ENCODE data around the gene DENND2A. TPM values are rescaled to one million over a fixed set of nuclear protein-coding genes. Genes with fewer than 3 reads are reported as not detected.

The DENND2A gene
- total and polyA plus RNA-seq, 10 of the 15 experiments (the other 5 are each of a cell fraction or from before 2014, with no cell fraction given): 0.01 TPM; not detected in 9

DNA sequence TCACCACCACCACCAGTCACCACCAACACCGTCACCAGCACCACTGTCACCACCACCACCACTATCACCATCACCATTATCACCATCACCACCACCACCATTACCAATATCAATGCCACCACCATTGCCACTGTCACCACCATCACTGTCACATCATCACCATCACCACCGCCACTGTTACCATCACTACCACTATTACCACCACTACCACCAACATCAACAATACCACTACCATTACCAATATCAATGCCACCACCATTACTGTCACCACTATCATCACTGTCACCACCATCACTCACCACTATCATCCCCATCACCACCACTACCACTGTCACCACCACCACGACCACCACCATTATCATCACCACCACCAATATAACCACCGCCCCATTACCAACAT lies 14.0 kb upstream of the DENND2A start:
- FAIRE-seq (no peak), ATAC-seq (no peak), DNase-seq (ENCODE audit: low read depth, low spot score) (no peak)
- SMC1A ChIA-PET (ENCODE audit: uncharacterized antibody, unreplicated experiment): interaction anchor here (2.2 kb wide), 1 partner anchor 177 kb away, joined by 16 read pairs; no protein-coding TSS in a partner anchor
- Histone ChIP-seq H2AFZ (ENCODE audit: control insufficient read depth, low read depth, low read length) (no peak overlapping the region), H3K4me2 (ENCODE audit: control insufficient read depth, insufficient read depth) (no peak overlapping the region), H3K36me3 (ENCODE audit: control insufficient read depth in 2 of 2, insufficient read depth in 2 of 2, low read length in 1 of 2) (no peaks in the 10 kb centered on the region), H3K27me3 (replicated peaks in 1 of 2; ENCODE audit: control insufficient read depth in 2 of 2, insufficient read depth in 2 of 2, low read length in 1 of 2) (no peaks in the 10 kb centered on the region), H4K20me1 (ENCODE audit: control insufficient read depth, insufficient read depth) (no peaks in the 10 kb centered on the region), H3K9ac (ENCODE audit: control insufficient read depth, insufficient read depth, low read length) (no peak overlapping the region), H3K79me2 (ENCODE audit: control insufficient read depth, insufficient read depth, low read length) (no peaks in the 10 kb centered on the region), H3K4me1 (ENCODE audit: control insufficient read depth, insufficient read depth, low read length) (peaks cover 12% of the 10 kb centered on the region), H3K4me3 (no peak overlapping the region), H3K9me3 (replicated peaks; ENCODE audit: control insufficient read depth, insufficient read depth, low read length) (no peaks in the 10 kb centered on the region), H3K27ac (ENCODE audit: control insufficient read depth, insufficient read depth) (no peak overlapping the region)
- WGBS (ENCODE audit: insufficient coverage, insufficient replicate concordance, low lambda C conversion rate, missing lambda C conversion rate): 69% methylated on average over 4 of the region's 4 CpGs
- CTCF ChIA-PET: interaction anchor here (1.1 to 2.8 kb wide), 2 partner anchors 21 to 355 kb away, joined by 4 to 21 read pairs; no protein-coding TSS in a partner anchor
- RAD21 ChIA-PET (ENCODE audit: unreplicated experiment): no interaction called here
- in situ Hi-C loops (cut with MboI) (loop anchor here (5.0 kb wide), 1 partner anchor 137 kb away; no protein-coding TSS in a partner anchor), intact Hi-C loops (cut with micrococcal nuclease; ENCODE audit: unreplicated experiment) (loop anchor here (5.0 kb wide), 1 partner anchor 358 kb away; the partner anchor contains the start of gene MRPS33)
- BruUV-seq (replicated peaks): no TSS peak
- POLR2A ChIA-PET: no interaction called here
- TF ChIP-seq RAD21 (IDR thresholded peaks at IDR 0.05; ENCODE audit: insufficient read depth, low read depth, low read length) (no peak), ZSCAN29 (IDR thresholded peaks at IDR 0.05) (no peak), DPF2 (IDR thresholded peaks at IDR 0.05) (no peak)
- TF ChIP-seq, protein P1, sequence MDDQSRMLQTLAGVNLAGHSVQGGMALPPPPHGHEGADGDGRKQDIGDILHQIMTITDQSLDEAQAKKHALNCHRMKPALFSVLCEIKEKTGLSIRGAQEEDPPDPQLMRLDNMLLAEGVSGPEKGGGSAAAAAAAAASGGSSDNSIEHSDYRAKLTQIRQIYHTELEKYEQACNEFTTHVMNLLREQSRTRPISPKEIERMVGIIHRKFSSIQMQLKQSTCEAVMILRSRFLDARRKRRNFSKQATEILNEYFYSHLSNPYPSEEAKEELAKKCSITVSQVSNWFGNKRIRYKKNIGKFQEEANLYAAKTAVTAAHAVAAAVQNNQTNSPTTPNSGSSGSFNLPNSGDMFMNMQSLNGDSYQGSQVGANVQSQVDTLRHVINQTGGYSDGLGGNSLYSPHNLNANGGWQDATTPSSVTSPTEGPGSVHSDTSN (IDR thresholded peaks at IDR 0.05; ENCODE audit: insufficient replicate concordance, low read depth, low read length): no peak
- TF ChIP-seq, protein P2, sequence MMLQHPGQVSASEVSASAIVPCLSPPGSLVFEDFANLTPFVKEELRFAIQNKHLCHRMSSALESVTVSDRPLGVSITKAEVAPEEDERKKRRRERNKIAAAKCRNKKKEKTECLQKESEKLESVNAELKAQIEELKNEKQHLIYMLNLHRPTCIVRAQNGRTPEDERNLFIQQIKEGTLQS (IDR thresholded peaks at IDR 0.05; ENCODE audit: borderline replicate concordance, extremely low read depth, low read depth, low read length): no peak
- TF ChIP-seq, protein P3, sequence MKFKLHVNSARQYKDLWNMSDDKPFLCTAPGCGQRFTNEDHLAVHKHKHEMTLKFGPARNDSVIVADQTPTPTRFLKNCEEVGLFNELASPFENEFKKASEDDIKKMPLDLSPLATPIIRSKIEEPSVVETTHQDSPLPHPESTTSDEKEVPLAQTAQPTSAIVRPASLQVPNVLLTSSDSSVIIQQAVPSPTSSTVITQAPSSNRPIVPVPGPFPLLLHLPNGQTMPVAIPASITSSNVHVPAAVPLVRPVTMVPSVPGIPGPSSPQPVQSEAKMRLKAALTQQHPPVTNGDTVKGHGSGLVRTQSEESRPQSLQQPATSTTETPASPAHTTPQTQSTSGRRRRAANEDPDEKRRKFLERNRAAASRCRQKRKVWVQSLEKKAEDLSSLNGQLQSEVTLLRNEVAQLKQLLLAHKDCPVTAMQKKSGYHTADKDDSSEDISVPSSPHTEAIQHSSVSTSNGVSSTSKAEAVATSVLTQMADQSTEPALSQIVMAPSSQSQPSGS (IDR thresholded peaks at IDR 0.05; ENCODE audit: low read length): no peak

All from GM12878 (cell line).